Activated T-helper 17 cell treated with anti-CD3 and anti-CD28 coated beads, Interleukin-2, amount 50 U/mL, for 72 hours (primary cell): ENCODE measurements around the gene CLCA1. TPM values are rescaled to one million over a fixed set of nuclear protein-coding genes. Genes with fewer than 3 reads are reported as not detected.

Experiments used
- ATAC-seq: fragments of 150-1000 bp; cut with Tn5 transposase; replicated peaks from 2 replicates; pipeline ENCODE4 v1.10.0; 2021; ENCODE audit warnings: mild to moderate bottlenecking, moderate library complexity
- H3K27ac Mint-ChIP-seq: one replicate; pipeline ENCODE4 v1.8.0; 2022; ENCODE audit warnings: mixed read lengths
- H3K27me3 Mint-ChIP-seq: one replicate; pipeline ENCODE4 v1.8.0; 2022; ENCODE audit warnings: mixed read lengths
- H3K36me3 Mint-ChIP-seq: one replicate; pipeline ENCODE4 v1.8.0; 2022; ENCODE audit warnings: low read depth, mild to moderate bottlenecking, mixed read lengths
- H3K4me1 Mint-ChIP-seq: one replicate; pipeline ENCODE4 v1.8.0; 2022; ENCODE audit warnings: mixed read lengths
- H3K4me3 Mint-ChIP-seq: one replicate; pipeline ENCODE4 v1.8.0; 2022; ENCODE audit warnings: mild to moderate bottlenecking, mixed read lengths
- H3K9me3 Mint-ChIP-seq: one replicate; pipeline ENCODE4 v1.8.0; 2022; ENCODE audit warnings: mixed read lengths
- total RNA-seq, 2 donors: library from RNA; stranded (reverse); gene quantifications; one replicate each; pipeline ENCODE4 v1.2.3, GENCODE V29; 2022

The CLCA1 gene
- total RNA-seq, 2 donors from 2014 or later, result not detected

DNA sequence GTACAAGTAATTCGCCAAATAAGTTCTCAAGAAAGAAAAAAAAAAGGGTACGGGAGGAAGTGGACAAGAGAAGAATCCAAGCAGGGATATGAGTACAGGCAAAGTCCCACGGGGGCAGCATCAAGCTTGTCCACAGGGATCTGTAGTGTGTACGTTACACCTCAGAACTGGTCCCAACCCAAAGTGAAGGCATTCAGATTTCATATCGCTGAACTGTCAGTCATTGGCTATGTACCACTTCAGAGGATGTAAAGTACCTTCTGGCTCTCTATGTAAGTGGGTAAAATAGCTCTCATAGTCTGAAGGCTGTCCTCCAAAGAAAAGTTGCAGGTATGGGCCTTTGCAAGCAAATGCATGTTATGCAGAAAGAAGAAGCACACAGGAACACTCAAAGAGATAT is 70.0 kb downstream of the CLCA1 start:
- Mint-ChIP-seq H3K9me3 (no peaks in the 10 kb centered on the region), H3K4me1 (no peaks in the 10 kb centered on the region), H3K27me3 (peaks cover 31% of the 10 kb centered on the region), H3K36me3 (no peaks in the 10 kb centered on the region), H3K27ac (no peak overlapping the region), H3K4me3 (no peak overlapping the region)
- no peak for ATAC-seq

DNA sequence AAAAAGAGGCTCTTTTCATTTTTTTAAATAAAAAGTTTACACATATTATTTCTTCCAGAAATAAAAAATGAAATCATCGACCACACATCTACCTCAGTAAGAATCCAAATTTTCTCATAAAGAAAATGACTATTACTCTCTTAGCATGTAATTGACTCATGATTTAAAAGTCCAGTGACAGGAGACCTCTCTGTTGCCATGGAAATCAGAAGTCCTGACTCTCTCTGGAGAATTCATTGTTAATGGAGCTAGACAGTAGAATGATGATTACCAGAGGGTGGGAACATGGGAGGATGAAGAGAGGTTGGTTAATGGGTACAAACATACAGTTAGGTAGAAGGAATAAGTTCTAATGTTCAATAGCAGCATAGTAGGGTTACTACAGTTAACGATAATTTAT is 73.1 kb downstream of the CLCA1 start:
- no peak for ATAC-seq
- H3K4me3 Mint-ChIP-seq, result no peak overlapping the region
- H3K36me3 Mint-ChIP-seq, result no peaks in the 10 kb centered on the region
- no peaks in the 10 kb centered on the region for H3K9me3 Mint-ChIP-seq
- H3K4me1 Mint-ChIP-seq, result no peaks in the 10 kb centered on the region
- H3K27ac Mint-ChIP-seq, result no peak overlapping the region
- H3K27me3 Mint-ChIP-seq, result peaks cover 20% of the 10 kb centered on the region

DNA sequence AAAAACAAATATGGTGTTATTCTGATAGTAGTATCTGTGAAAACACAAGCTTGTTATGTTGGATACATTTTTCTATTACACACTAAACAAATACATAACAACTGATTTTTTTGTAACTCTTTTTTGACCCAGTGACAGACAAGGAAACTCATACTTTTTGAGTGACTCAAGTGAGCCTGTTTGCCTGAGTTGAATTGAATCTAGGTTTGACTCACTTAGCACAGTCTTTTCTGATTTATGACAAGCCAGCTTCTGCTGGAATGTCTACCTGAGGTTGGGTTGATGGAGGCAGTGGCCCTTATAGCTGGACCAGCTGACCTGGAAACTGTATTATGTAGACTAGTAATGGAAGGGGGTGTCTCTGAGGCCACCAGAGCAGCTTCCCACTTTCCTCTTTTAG is 73.9 kb downstream of the CLCA1 start:
- Mint-ChIP-seq H3K4me1 (no peaks in the 10 kb centered on the region), H3K9me3 (no peaks in the 10 kb centered on the region), H3K27me3 (peaks cover 20% of the 10 kb centered on the region), H3K27ac (no peak overlapping the region), H3K36me3 (no peaks in the 10 kb centered on the region), H3K4me3 (no peak overlapping the region)
- ATAC-seq, result no peak

DNA sequence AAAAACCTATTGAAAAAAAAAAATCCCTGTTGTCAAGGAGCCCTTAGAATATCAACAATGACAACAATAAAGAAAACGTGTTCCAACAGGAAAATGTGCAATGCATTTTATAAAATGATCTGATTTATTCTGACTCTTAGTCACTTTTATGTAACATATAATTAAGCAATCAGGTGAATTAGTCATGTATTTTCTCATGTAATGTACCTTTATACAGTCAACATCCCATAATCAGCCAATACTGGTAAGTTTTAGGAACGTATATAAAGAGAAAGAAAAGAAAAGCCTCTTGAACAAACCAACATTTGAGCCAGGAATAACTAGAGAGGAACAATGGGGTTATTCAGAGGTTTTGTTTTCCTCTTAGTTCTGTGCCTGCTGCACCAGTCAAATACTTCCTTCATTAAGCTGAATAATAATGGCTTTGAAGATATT is 78.1 kb downstream of the CLCA1 start, which contains the start of gene CLCA4:
Gene CLCA4, plus strand, starts transcription at position 292 of the 435 bp plus-strand sequence. Its CDS starts 42 bp downstream, at position 334.
- H3K4me1 Mint-ChIP-seq, result no peaks in the 10 kb centered on the region

DNA sequence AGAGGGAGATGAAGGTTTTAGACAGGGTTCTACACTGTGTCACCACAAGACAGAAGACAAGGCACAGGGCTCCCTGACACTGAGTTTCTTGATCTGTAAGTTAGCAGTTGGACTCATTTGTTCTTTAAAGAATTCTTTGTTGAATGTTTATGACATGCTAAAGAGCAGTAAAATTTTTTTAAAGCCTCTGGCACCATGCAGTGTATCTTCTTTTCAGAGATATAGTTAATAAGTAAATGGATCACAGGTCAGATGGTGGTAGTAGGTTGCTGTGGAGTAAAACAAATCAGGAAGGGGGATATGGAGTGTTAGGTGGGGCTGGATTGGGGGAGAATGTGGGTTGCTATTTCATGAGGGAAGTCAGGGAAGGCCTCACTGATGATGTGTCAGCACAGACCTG is 80.1 kb downstream of the CLCA1 start:
- no peak for ATAC-seq
- Mint-ChIP-seq H3K4me3 (no peak overlapping the region), H3K36me3 (no peaks in the 10 kb centered on the region), H3K4me1 (no peaks in the 10 kb centered on the region), H3K27me3 (no peaks in the 10 kb centered on the region), H3K27ac (no peak overlapping the region), H3K9me3 (no peaks in the 10 kb centered on the region)

More for the DNA sequence above, 78.1 kb downstream of the CLCA1 start, which contains the start of gene CLCA4:
- Mint-ChIP-seq H3K36me3 (no peaks in the 10 kb centered on the region), H3K4me3 (no peak within 1 kb of the TSS), H3K27ac (no peak within 1 kb of the TSS), H3K27me3 (peaks cover 2% of the 10 kb centered on the region), H3K9me3 (no peaks in the 10 kb centered on the region)
- no peak for ATAC-seq

Other genes with a start within 250 kb of the CLCA1 start
- gene ODF2L, start 72.6 kb upstream of the CLCA1 start, total RNA-seq, result 10 to 100 TPM; 45.8 to 65.8 TPM
- not detected for gene CLCA2, start 44.8 kb upstream of the CLCA1 start, total RNA-seq
- not detected for gene CLCA4, start 78.2 kb downstream of the CLCA1 start, total RNA-seq
- gene SH3GLB1, start 235.6 kb downstream of the CLCA1 start, total RNA-seq, result 10 to 100 TPM; 57.0 to 67.7 TPM